Measurements from ENCODE around the gene RELB.

DNA sequence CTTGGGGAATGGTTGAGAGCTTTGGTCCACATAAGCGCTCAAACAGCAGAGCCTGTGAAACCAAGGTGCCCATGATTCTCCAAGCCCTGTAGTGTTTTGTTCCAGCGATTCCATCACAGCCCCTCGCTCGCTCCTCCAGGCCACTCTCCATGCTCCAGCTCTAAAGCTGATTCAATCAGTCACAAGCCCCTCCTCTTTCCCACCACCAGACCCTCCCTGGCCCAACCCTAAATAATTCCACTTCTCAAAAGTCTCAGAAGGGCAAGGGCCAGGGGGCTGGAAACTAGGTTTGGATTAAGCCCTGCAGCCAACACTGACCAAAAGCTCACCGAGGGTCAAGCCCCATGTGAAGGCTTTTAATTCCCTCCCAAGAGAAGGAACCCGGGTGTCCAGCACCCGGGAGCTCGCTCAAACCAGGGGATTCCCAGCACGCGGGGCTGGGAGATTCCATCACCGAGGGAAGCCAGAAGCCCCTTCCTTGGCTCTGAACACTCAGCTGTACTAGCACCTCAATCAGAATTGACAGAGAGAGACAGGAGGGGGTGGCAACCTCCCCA is 73.6 kb downstream of the RELB start:
- TF ChIP-seq, protein P1, sequence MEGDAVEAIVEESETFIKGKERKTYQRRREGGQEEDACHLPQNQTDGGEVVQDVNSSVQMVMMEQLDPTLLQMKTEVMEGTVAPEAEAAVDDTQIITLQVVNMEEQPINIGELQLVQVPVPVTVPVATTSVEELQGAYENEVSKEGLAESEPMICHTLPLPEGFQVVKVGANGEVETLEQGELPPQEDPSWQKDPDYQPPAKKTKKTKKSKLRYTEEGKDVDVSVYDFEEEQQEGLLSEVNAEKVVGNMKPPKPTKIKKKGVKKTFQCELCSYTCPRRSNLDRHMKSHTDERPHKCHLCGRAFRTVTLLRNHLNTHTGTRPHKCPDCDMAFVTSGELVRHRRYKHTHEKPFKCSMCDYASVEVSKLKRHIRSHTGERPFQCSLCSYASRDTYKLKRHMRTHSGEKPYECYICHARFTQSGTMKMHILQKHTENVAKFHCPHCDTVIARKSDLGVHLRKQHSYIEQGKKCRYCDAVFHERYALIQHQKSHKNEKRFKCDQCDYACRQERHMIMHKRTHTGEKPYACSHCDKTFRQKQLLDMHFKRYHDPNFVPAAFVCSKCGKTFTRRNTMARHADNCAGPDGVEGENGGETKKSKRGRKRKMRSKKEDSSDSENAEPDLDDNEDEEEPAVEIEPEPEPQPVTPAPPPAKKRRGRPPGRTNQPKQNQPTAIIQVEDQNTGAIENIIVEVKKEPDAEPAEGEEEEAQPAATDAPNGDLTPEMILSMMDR (IDR thresholded peaks at IDR 0.05): no peak
- TF ChIP-seq POLR2A (IDR thresholded peaks at IDR 0.05): no peak

All from adrenal gland (tissue), 5 donors.